GM12891 (cell line): ENCODE results near the gene CEP104.

ENCODE experiments used
- PAX5 ChIP-seq: IDR thresholded peaks from 2 replicates; pipeline ENCODE4 v1.6.1; 2011; ENCODE audit warnings: low read length, moderate library complexity, mild to moderate bottlenecking; ENCODE audit not compliant: insufficient read depth, severe bottlenecking
- POLR2A ChIP-seq: IDR thresholded peaks from 2 replicates; pipeline ENCODE4 v1.6.1; 2011; ENCODE audit warnings: low read depth, low read length, control low read depth
- POLR2AphosphoS5 ChIP-seq: IDR thresholded peaks from 2 replicates; pipeline ENCODE4 v1.6.1; 2011; ENCODE audit warnings: low read depth, low read length, control low read depth
- POU2F2 ChIP-seq: IDR thresholded peaks from 2 replicates; pipeline ENCODE4 v1.6.1; 2011; ENCODE audit warnings: low read depth, mild to moderate bottlenecking, control low read depth, low read length, moderate library complexity
- SPI1 ChIP-seq: IDR thresholded peaks from 2 replicates; pipeline ENCODE4 v1.6.1; 2011; ENCODE audit warnings: low read depth, low read length, control low read depth
- TAF1 ChIP-seq: IDR thresholded peaks from 2 replicates; pipeline ENCODE4 v1.6.1; 2011; ENCODE audit warnings: low read depth, low read length, control low read depth

GRCh38 chr1:3827813-3828307, 29.2 kb downstream of the CEP104 start:
- TF ChIP-seq POLR2A (no peak), POLR2AphosphoS5 (no peak), TAF1 (no peak), POU2F2 (no peak), SPI1 (no peak), PAX5 (no peak)
